ENCODE data around the gene ALOX12B. TPM values are rescaled to one million over a fixed set of nuclear protein-coding genes. Genes with fewer than 3 reads are reported as not detected.
"Not testable (repeated sequence)": the region's sequence is repeated elsewhere in the genome, so short reads cannot be mapped to it uniquely, and the experiment has no call there.

Gene ALOX12B
- total and polyA plus RNA-seq, 4 donors, result not detected

GRCh38 chr17:8062435-8062806, 25.1 kb downstream of the ALOX12B start:
- H3K36me3 ChIP-seq (ENCODE audit: control insufficient read depth in 4 of 4, insufficient read depth in 3 of 4, low read depth in 1 of 4, low read length in 3 of 4), result no peaks in the 10 kb centered on the region
- H3K27ac ChIP-seq (ENCODE audit: low read depth in 1 of 2, low read length in 2 of 2), result no peak overlapping the region
- WGBS, result 45% methylated on average over 8 of the region's 8 CpGs
- peak overlapping the region in 1 of 3 donors; percentile 8 for H3K4me3 ChIP-seq (ENCODE audit: low read depth in 1 of 3, low read length in 3 of 3)
- H3K9ac ChIP-seq (ENCODE audit: low read depth in 1 of 2, low read length in 2 of 2), result no peak overlapping the region
- no peak for DNase-seq (ENCODE audit: low spot score)
- H3K27me3 ChIP-seq (ENCODE audit: control insufficient read depth in 4 of 4, insufficient read depth in 4 of 4, low read length in 3 of 4), result peaks cover 0 to 34% (median 4%) of the 10 kb centered on the region in 4 donors
- H3K9me3 ChIP-seq (ENCODE audit: control insufficient read depth in 4 of 4, low read length in 3 of 4), result no peaks in the 10 kb centered on the region
- TF ChIP-seq YY1 (IDR thresholded peaks at IDR 0.05), result no peak
- no peak for TF ChIP-seq RXRA (IDR thresholded peaks at IDR 0.05)
- no peak for TF ChIP-seq ATF3 (IDR thresholded peaks at IDR 0.05)
- TF ChIP-seq MAX (IDR thresholded peaks at IDR 0.05), result no peak
- TF ChIP-seq FOXA1 (IDR thresholded peaks at IDR 0.05), result no peak
- TF ChIP-seq GABPA (IDR thresholded peaks at IDR 0.05 in 1 of 2, conservative IDR thresholded peaks at IDR 0.05 in 1 of 2), result no peak
- no peak for TF ChIP-seq TAF1 (conservative IDR thresholded peaks at IDR 0.05)
- no peak for TF ChIP-seq FOXA2 (IDR thresholded peaks at IDR 0.05)
- no peak for TF ChIP-seq HNF4G (IDR thresholded peaks at IDR 0.05)
- TF ChIP-seq HNF4A (conservative IDR thresholded peaks at IDR 0.05), result no peak
- no peak for TF ChIP-seq SP1 (IDR thresholded peaks at IDR 0.05)
- no peak for TF ChIP-seq REST (IDR thresholded peaks at IDR 0.05)
- TF ChIP-seq, protein P1, sequence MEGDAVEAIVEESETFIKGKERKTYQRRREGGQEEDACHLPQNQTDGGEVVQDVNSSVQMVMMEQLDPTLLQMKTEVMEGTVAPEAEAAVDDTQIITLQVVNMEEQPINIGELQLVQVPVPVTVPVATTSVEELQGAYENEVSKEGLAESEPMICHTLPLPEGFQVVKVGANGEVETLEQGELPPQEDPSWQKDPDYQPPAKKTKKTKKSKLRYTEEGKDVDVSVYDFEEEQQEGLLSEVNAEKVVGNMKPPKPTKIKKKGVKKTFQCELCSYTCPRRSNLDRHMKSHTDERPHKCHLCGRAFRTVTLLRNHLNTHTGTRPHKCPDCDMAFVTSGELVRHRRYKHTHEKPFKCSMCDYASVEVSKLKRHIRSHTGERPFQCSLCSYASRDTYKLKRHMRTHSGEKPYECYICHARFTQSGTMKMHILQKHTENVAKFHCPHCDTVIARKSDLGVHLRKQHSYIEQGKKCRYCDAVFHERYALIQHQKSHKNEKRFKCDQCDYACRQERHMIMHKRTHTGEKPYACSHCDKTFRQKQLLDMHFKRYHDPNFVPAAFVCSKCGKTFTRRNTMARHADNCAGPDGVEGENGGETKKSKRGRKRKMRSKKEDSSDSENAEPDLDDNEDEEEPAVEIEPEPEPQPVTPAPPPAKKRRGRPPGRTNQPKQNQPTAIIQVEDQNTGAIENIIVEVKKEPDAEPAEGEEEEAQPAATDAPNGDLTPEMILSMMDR (IDR thresholded peaks at IDR 0.05; ENCODE audit: low read depth, low read length, missing input control), result no peak
- TF ChIP-seq, protein P2, sequence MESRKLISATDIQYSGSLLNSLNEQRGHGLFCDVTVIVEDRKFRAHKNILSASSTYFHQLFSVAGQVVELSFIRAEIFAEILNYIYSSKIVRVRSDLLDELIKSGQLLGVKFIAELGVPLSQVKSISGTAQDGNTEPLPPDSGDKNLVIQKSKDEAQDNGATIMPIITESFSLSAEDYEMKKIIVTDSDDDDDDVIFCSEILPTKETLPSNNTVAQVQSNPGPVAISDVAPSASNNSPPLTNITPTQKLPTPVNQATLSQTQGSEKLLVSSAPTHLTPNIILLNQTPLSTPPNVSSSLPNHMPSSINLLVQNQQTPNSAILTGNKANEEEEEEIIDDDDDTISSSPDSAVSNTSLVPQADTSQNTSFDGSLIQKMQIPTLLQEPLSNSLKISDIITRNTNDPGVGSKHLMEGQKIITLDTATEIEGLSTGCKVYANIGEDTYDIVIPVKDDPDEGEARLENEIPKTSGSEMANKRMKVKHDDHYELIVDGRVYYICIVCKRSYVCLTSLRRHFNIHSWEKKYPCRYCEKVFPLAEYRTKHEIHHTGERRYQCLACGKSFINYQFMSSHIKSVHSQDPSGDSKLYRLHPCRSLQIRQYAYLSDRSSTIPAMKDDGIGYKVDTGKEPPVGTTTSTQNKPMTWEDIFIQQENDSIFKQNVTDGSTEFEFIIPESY (IDR thresholded peaks at IDR 0.05), result no peak
- TF ChIP-seq EGR1 (IDR thresholded peaks at IDR 0.05; ENCODE audit: low read depth in 2 of 2), result no peak
- TF ChIP-seq NR2F2 (IDR thresholded peaks at IDR 0.05), result no peak
- no peak for TF ChIP-seq RAD21 (IDR thresholded peaks at IDR 0.05)
- peaks cover 0 to 19% (median 15%) of the 10 kb centered on the region in 4 donors for H3K4me1 ChIP-seq (ENCODE audit: control insufficient read depth in 4 of 4, insufficient read depth in 4 of 4, low read length in 3 of 4)

- peaks cover 0 to 30% (median 5%) of the 10 kb centered on the region in 4 donors for H3K27me3 ChIP-seq (ENCODE audit: control insufficient read depth in 4 of 4, insufficient read depth in 4 of 4, low read length in 3 of 4)
Observed at GRCh38 chr17:8061851-8062250, 25.7 kb downstream of the ALOX12B start.

More at GRCh38 chr17:8061851-8062250, 25.7 kb downstream of the ALOX12B start:
- peaks cover 0 to 23% (median 16%) of the 10 kb centered on the region in 4 donors for H3K4me1 ChIP-seq (ENCODE audit: control insufficient read depth in 4 of 4, insufficient read depth in 4 of 4, low read length in 3 of 4)
- not testable (repeated sequence) for H3K9me3 ChIP-seq (ENCODE audit: control insufficient read depth in 4 of 4, low read length in 3 of 4); H3K4me3 ChIP-seq (ENCODE audit: low read depth in 1 of 3, low read length in 3 of 3); H3K36me3 ChIP-seq (ENCODE audit: control insufficient read depth in 4 of 4, insufficient read depth in 3 of 4, low read depth in 1 of 4, low read length in 3 of 4); H3K27ac ChIP-seq (ENCODE audit: low read depth in 1 of 2, low read length in 2 of 2); H3K9ac ChIP-seq (ENCODE audit: low read depth in 1 of 2, low read length in 2 of 2); DNase-seq (ENCODE audit: low spot score)
- WGBS, result 68% methylated on average over 8 of the region's 8 CpGs

All from liver (tissue), 9 donors.